WERI-Rb-1 (cell line): ENCODE results near the gene SMIM5.

Source experiments
- DNase-seq: peaks from one replicate; pipeline ENCODE4 v3.0.0-alpha.2; 2020
- H3K27ac ChIP-seq: fragments of 250-450 bp; sonication (Bioruptor Pico); 2 replicates; pipeline ENCODE4 v1.5.1; 2020; ENCODE audit warnings: mild to moderate bottlenecking, moderate library complexity
- H3K27me3 ChIP-seq: fragments of 250-450 bp; sonication (Bioruptor Pico); 2 replicates; pipeline ENCODE4 v1.5.1; 2021; ENCODE audit warnings: mild to moderate bottlenecking, low read depth, moderate library complexity; ENCODE audit not compliant: insufficient read depth, severe bottlenecking
- H3K36me3 ChIP-seq: fragments of 250-450 bp; sonication (Bioruptor Pico); 2 replicates; pipeline ENCODE4 v1.5.1; 2020; ENCODE audit warnings: mild to moderate bottlenecking, moderate library complexity
- H3K4me3 ChIP-seq: 2 replicates; pipeline ENCODE4 v1.5.1; 2011; ENCODE audit warnings: low read depth, mild to moderate bottlenecking, control low read depth, low read length
- H3K9me3 ChIP-seq: fragments of 250-450 bp; sonication (Bioruptor Pico); 2 replicates; pipeline ENCODE4 v1.5.1; 2021; ENCODE audit warnings: mild to moderate bottlenecking, moderate library complexity; ENCODE audit not compliant: severe bottlenecking
- CTCF ChIP-seq: IDR thresholded peaks from 2 replicates; pipeline ENCODE4 v1.5.1; 2011; ENCODE audit warnings: low read depth, mild to moderate bottlenecking, control low read depth, inconsistent platforms, low read length

SMIM5 gene

DNA sequence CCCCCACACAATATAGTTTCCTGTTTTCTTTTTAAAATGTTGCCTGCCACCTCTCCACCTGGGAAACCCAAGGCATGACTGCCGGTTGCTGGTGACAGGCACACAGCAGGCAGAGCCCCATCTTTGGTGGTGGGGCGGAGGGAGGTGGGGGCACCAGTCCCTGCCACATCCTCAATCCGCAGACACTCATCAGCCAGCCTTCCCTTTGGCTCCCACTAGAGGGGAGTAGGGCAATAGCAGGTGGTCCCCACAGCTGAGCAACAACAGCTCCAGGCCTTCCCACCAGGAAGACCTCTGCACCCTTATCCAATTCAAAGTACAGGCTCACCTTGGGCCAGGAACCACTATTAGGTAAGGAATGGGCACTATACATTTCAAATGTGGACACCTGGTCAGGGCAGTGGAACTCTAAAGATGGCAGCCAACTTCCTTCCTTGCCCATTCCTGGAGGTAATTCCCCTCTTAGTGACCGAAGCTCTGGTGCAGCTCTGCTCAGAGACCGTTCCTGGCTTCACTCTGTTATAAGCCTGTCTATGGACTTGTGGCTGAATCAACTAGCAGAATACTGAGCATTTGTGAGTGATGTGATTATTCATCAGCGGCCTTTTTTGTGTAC lies 19.8 kb downstream of the SMIM5 start:
- DNase-seq = peak; percentile 69
- no peak overlapping the region for H3K4me3 ChIP-seq
- H3K9me3 ChIP-seq = no peaks in the 10 kb centered on the region
- H3K27me3 ChIP-seq = no peaks in the 10 kb centered on the region
- no peak overlapping the region for H3K27ac ChIP-seq
- peak; percentile 99 for TF ChIP-seq CTCF
- peaks cover 69% of the 10 kb centered on the region for H3K36me3 ChIP-seq

- H3K27ac ChIP-seq = no peak overlapping the region
- no peak overlapping the region for H3K4me3 ChIP-seq
- no peaks in the 10 kb centered on the region for H3K27me3 ChIP-seq
- H3K9me3 ChIP-seq = no peaks in the 10 kb centered on the region
- no peak for DNase-seq
- peak; percentile 42; the same call in 1 of the 2 replicates for TF ChIP-seq CTCF
- H3K36me3 ChIP-seq = peaks cover 64% of the 10 kb centered on the region
Observed at GRCh38 chr17:75654176-75654575, 20.9 kb downstream of the SMIM5 start.

- H3K27ac ChIP-seq = no peak overlapping the region
- DNase-seq = no peak
- H3K36me3 ChIP-seq = peaks cover 58% of the 10 kb centered on the region
- H3K9me3 ChIP-seq = no peaks in the 10 kb centered on the region
- H3K4me3 ChIP-seq = no peak overlapping the region
- H3K27me3 ChIP-seq = no peaks in the 10 kb centered on the region
- no peak for TF ChIP-seq CTCF
Observed at GRCh38 chr17:75658237-75658636, 25.0 kb downstream of the SMIM5 start.

GRCh38 chr17:75661531-75661930 lies 28.3 kb downstream of the SMIM5 start:
- peaks cover 61% of the 10 kb centered on the region for H3K36me3 ChIP-seq

GRCh38 chr17:75662511-75662910 lies 29.3 kb downstream of the SMIM5 start:
- no peak for TF ChIP-seq CTCF
- Histone ChIP-seq H3K36me3 (peaks cover 55% of the 10 kb centered on the region), H3K27ac (no peak overlapping the region), H3K4me3 (no peak overlapping the region), H3K9me3 (no peaks in the 10 kb centered on the region), H3K27me3 (no peaks in the 10 kb centered on the region)
- DNase-seq = no peak

More at GRCh38 chr17:75661531-75661930, 28.3 kb downstream of the SMIM5 start:
- Histone ChIP-seq H3K9me3 (no peaks in the 10 kb centered on the region), H3K27ac (no peak overlapping the region), H3K27me3 (no peaks in the 10 kb centered on the region), H3K4me3 (no peak overlapping the region)
- TF ChIP-seq CTCF = no peak
- DNase-seq = no peak

DNA sequence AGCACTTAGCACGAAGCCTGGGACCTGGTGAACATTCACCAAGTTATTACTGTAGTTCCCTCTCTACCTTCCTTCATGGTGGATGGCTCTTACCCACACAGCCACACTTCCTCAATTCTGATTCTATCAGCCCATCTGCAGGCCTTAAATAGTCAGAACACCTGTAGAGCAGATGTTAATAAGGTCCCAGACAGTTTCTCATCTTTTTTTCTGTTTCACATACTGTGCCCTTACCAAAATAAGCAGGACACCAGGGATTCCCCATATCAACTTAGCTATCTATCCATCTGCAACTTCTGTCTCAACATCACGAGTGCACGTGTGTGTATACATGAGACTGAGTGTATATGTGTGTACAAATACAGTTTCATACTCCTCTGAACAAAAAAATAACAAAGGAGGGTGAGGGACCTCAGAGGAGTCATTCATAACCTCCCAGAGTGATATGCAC lies 30.9 kb downstream of the SMIM5 start:
- H3K27ac ChIP-seq = no peak overlapping the region
- no peak for TF ChIP-seq CTCF
- H3K4me3 ChIP-seq = no peak overlapping the region
- H3K9me3 ChIP-seq = no peaks in the 10 kb centered on the region
- H3K27me3 ChIP-seq = no peaks in the 10 kb centered on the region
- H3K36me3 ChIP-seq = peaks cover 58% of the 10 kb centered on the region
- no peak for DNase-seq
